OCI-LY1 (cell line): ENCODE data around the gene LPCAT2.

ENCODE experiments used
- H2AFZ ChIP-seq: fragments of 200-600 bp; sonication (generic), shearing (Covaris generic); 2 replicates; pipeline ENCODE4 v1.6.0; 2014; ENCODE audit warnings: antibody characterized with exemption, mild to moderate bottlenecking, low read length
- H3F3A ChIP-seq: fragments of 200-600 bp; sonication (generic), shearing (Covaris generic); 2 replicates; pipeline ENCODE4 v1.6.0; 2014; ENCODE audit warnings: mild to moderate bottlenecking, antibody characterized with exemption, low read length, moderate library complexity; ENCODE audit not compliant: insufficient read depth
- H3K27ac ChIP-seq: fragments of 200-600 bp; sonication (generic); 2 replicates; pipeline ENCODE4 v1.5.1; 2014; ENCODE audit warnings: low read length, mixed run types, mild to moderate bottlenecking, low read depth; ENCODE audit not compliant: poor library complexity, severe bottlenecking
- H3K27me3 ChIP-seq: fragments of 200-600 bp; sonication (generic); 2 replicates; pipeline ENCODE4 v1.6.0; 2014; ENCODE audit warnings: antibody characterized with exemption, mild to moderate bottlenecking, low read length, moderate library complexity; ENCODE audit not compliant: insufficient read depth
- H3K36me3 ChIP-seq: fragments of 200-600 bp; sonication (generic); 2 replicates; pipeline ENCODE4 v1.6.1; 2014; ENCODE audit warnings: mild to moderate bottlenecking, antibody characterized with exemption, low read length, moderate library complexity, mixed read lengths; ENCODE audit not compliant: insufficient read depth
- H3K4me1 ChIP-seq: fragments of 200-600 bp; sonication (generic); 2 replicates; pipeline ENCODE4 v1.5.1; 2014; ENCODE audit warnings: mild to moderate bottlenecking, low read length, moderate library complexity; ENCODE audit not compliant: insufficient read depth, severe bottlenecking
- H3K4me2 ChIP-seq: fragments of 200-600 bp; sonication (generic), shearing (Covaris generic); 2 replicates; pipeline ENCODE4 v1.6.1; 2014; ENCODE audit warnings: low read length
- H3K4me3 ChIP-seq: fragments of 200-600 bp; sonication (generic); 2 replicates; pipeline ENCODE4 v1.5.1; 2014; ENCODE audit warnings: low read length, low read depth, mild to moderate bottlenecking, mixed read lengths; ENCODE audit not compliant: poor library complexity, severe bottlenecking
- H3K79me2 ChIP-seq: fragments of 200-600 bp; shearing (Covaris generic); 2 replicates; pipeline ENCODE4 v1.6.1; 2016; ENCODE audit warnings: mixed run types, low read length, mixed read lengths; ENCODE audit not compliant: insufficient read depth
- H3K9ac ChIP-seq: fragments of 200-600 bp; sonication (generic), shearing (Covaris generic); 2 replicates; pipeline ENCODE4 v1.6.1; 2014; ENCODE audit warnings: mild to moderate bottlenecking, low read length, mixed read lengths
- H3K9me2 ChIP-seq: fragments of 200-600 bp; sonication (generic), shearing (Covaris generic); 2 replicates; pipeline ENCODE4 v1.6.1; 2014; ENCODE audit warnings: low read depth, mild to moderate bottlenecking, low read length, mixed read lengths
- H3K9me3 ChIP-seq: fragments of 200-600 bp; shearing (Covaris generic); 2 replicates; pipeline ENCODE4 v1.6.1; 2014; ENCODE audit warnings: low read length, mixed read lengths
- H4K20me1 ChIP-seq: fragments of 200-600 bp; sonication (generic), shearing (Covaris generic); 2 replicates; pipeline ENCODE4 v1.6.0; 2016; ENCODE audit warnings: mild to moderate bottlenecking, low read length; ENCODE audit not compliant: insufficient read depth
- CTCF ChIP-seq: fragments of 200-600 bp; sonication (generic), shearing (Covaris generic); IDR thresholded peaks from 2 replicates; pipeline ENCODE4 v1.5.1; 2017; ENCODE audit warnings: mild to moderate bottlenecking, antibody characterized with exemption, low read length, moderate library complexity, mixed read lengths
- EZH2 ChIP-seq: fragments of 200-600 bp; sonication (generic), shearing (Covaris generic); IDR thresholded peaks from 2 replicates; pipeline ENCODE4 v1.8.0; 2017; ENCODE audit warnings: borderline replicate concordance, mixed run types, mild to moderate bottlenecking, antibody characterized with exemption, low read length, moderate library complexity, mixed read lengths

Gene LPCAT2

GRCh38 chr16:55498101-55498500 lies 10.8 kb upstream of the LPCAT2 start:
- H3K9ac ChIP-seq, result no peak overlapping the region
- no peaks in the 10 kb centered on the region for H3F3A ChIP-seq
- no peaks in the 10 kb centered on the region for H3K4me1 ChIP-seq
- no peak overlapping the region for H2AFZ ChIP-seq
- H3K4me2 ChIP-seq, result no peak overlapping the region
- H4K20me1 ChIP-seq, result no peaks in the 10 kb centered on the region
- no peaks in the 10 kb centered on the region for H3K9me3 ChIP-seq
- no peaks in the 10 kb centered on the region for H3K36me3 ChIP-seq
- no peak overlapping the region for H3K4me3 ChIP-seq
- TF ChIP-seq CTCF, result no peak
- no peak for TF ChIP-seq EZH2
- H3K27me3 ChIP-seq, result no peaks in the 10 kb centered on the region
- no peak overlapping the region for H3K27ac ChIP-seq
- no peaks in the 10 kb centered on the region for H3K9me2 ChIP-seq
- no peaks in the 10 kb centered on the region for H3K79me2 ChIP-seq

- Histone ChIP-seq H3K36me3 (no peaks in the 10 kb centered on the region), H3K4me3 (no peak overlapping the region), H3K4me1 (no peaks in the 10 kb centered on the region), H3K27ac (no peak overlapping the region), H2AFZ (no peak overlapping the region), H4K20me1 (no peaks in the 10 kb centered on the region), H3K79me2 (no peaks in the 10 kb centered on the region), H3K4me2 (no peak overlapping the region), H3K9me3 (no peaks in the 10 kb centered on the region), H3K27me3 (no peaks in the 10 kb centered on the region), H3K9me2 (no peaks in the 10 kb centered on the region), H3K9ac (no peak overlapping the region), H3F3A (no peaks in the 10 kb centered on the region)
- TF ChIP-seq CTCF (no peak), EZH2 (no peak)
These were observed 9.6 kb upstream of the LPCAT2 start for GRCh38 chr16:55499281-55499680.

- Histone ChIP-seq H2AFZ (no peak overlapping the region), H3K27me3 (no peaks in the 10 kb centered on the region), H3K27ac (no peak overlapping the region), H3F3A (no peaks in the 10 kb centered on the region), H3K4me1 (no peaks in the 10 kb centered on the region), H3K9me2 (no peaks in the 10 kb centered on the region), H3K79me2 (no peaks in the 10 kb centered on the region), H3K9ac (no peak overlapping the region), H4K20me1 (no peaks in the 10 kb centered on the region), H3K9me3 (no peaks in the 10 kb centered on the region), H3K36me3 (no peaks in the 10 kb centered on the region), H3K4me2 (no peak overlapping the region), H3K4me3 (no peak overlapping the region)
- TF ChIP-seq EZH2 (no peak), CTCF (no peak)
These were observed 8.8 kb upstream of the LPCAT2 start for GRCh38 chr16:55499951-55500529.
